Neural cell (in vitro differentiated cells): ENCODE results near the gene TRPM5. TPM values are rescaled to one million over a fixed set of nuclear protein-coding genes. Genes with fewer than 3 reads are reported as not detected.

ENCODE experiments used
- H2AFZ ChIP-seq: fragments of 200-600, 300-800 bp; sonication (generic), shearing (Covaris generic); 2 replicates; pipeline ENCODE4 v1.6.0; 2014; ENCODE audit warnings: low read depth, mild to moderate bottlenecking, antibody characterized with exemption, low read length, moderate library complexity
- H3F3A ChIP-seq: fragments of 200-600 bp; shearing (Covaris generic); 2 replicates; pipeline ENCODE4 v1.6.1; 2016; ENCODE audit warnings: mild to moderate bottlenecking, moderate library complexity, mixed read lengths, antibody characterized with exemption, low read length; ENCODE audit not compliant: insufficient read depth, poor library complexity, severe bottlenecking
- H3K27ac ChIP-seq: fragments of 200-600, 300-800 bp; sonication (generic), shearing (Covaris generic); 2 replicates; pipeline ENCODE4 v1.5.1; 2014; ENCODE audit warnings: mild to moderate bottlenecking, low read length, moderate library complexity
- H3K27me3 ChIP-seq: fragments of 300-800, 200-600 bp; sonication (generic), shearing (Covaris generic); 2 replicates; pipeline ENCODE4 v1.6.0; 2014; ENCODE audit warnings: mild to moderate bottlenecking, low read depth, low read length, moderate library complexity; ENCODE audit not compliant: insufficient read depth
- H3K36me3 ChIP-seq: fragments of 300-800, 200-600 bp; sonication (generic), shearing (Covaris generic); 2 replicates; pipeline ENCODE4 v1.5.1; 2014; ENCODE audit warnings: mild to moderate bottlenecking, antibody characterized with exemption, low read length, moderate library complexity; ENCODE audit not compliant: insufficient read depth
- H3K4me2 ChIP-seq: fragments of 300-800, 200-600 bp; sonication (generic), shearing (Covaris generic); 2 replicates; pipeline ENCODE4 v1.6.0; 2014; ENCODE audit warnings: mild to moderate bottlenecking, low read length
- H3K4me3 ChIP-seq: fragments of 300-800, 200-600 bp; sonication (generic), shearing (Covaris generic); 2 replicates; pipeline ENCODE4 v1.5.1; 2014; ENCODE audit warnings: mild to moderate bottlenecking, low read length, moderate library complexity
- H3K79me2 ChIP-seq: fragments of 200-600 bp; shearing (Covaris generic); replicated peaks from 2 replicates; pipeline ENCODE4 v1.6.0; 2014; ENCODE audit warnings: mild to moderate bottlenecking, low read length, moderate library complexity; ENCODE audit not compliant: insufficient read depth
- H3K9ac ChIP-seq: fragments of 300-800, 200-600 bp; sonication (generic), shearing (Covaris generic); 2 replicates; pipeline ENCODE4 v1.6.1; 2016; ENCODE audit warnings: mild to moderate bottlenecking, low read length, mixed read lengths
- H3K9me2 ChIP-seq: fragments of 200-600 bp; shearing (Covaris generic); 2 replicates; pipeline ENCODE4 v1.6.1; 2016; ENCODE audit warnings: mild to moderate bottlenecking, low read length, mixed read lengths; ENCODE audit not compliant: insufficient read depth
- H3K9me3 ChIP-seq: fragments of 200-600, 300-800 bp; sonication (generic), shearing (Covaris generic); 2 replicates; pipeline ENCODE4 v1.6.1; 2016; ENCODE audit warnings: mild to moderate bottlenecking, mixed run types, low read length, moderate library complexity, mixed read lengths
- H4K20me1 ChIP-seq: fragments of 200-600 bp; shearing (Covaris generic); 2 replicates; pipeline ENCODE4 v1.6.1; 2016; ENCODE audit warnings: mild to moderate bottlenecking, mixed run types; ENCODE audit not compliant: insufficient read depth
- CTCF ChIP-seq: fragments of 450-650 bp; IDR thresholded peaks from 2 replicates; pipeline ENCODE4 v1.5.1; 2014; ENCODE audit warnings: antibody characterized with exemption, mild to moderate bottlenecking, moderate library complexity; ENCODE audit not compliant: poor library complexity, severe bottlenecking
- EP300 ChIP-seq: fragments of 450-650 bp; conservative IDR thresholded peaks from 2 replicates; pipeline ENCODE4 v1.6.1; 2014; ENCODE audit warnings: antibody characterized with exemption, mild to moderate bottlenecking, moderate library complexity; ENCODE audit not compliant: poor library complexity, severe bottlenecking
- EZH2 ChIP-seq: fragments of 200-600, 300-800 bp; shearing (Covaris generic), sonication (generic); IDR thresholded peaks from 2 replicates; pipeline ENCODE4 v1.6.1; 2014; ENCODE audit warnings: antibody characterized with exemption, low read length, borderline replicate concordance, mild to moderate bottlenecking; ENCODE audit not compliant: insufficient read depth, poor library complexity, severe bottlenecking
- MXI1 ChIP-seq: fragments of 450-650 bp; conservative IDR thresholded peaks from 2 replicates; pipeline ENCODE4 v1.6.1; 2014; ENCODE audit warnings: antibody characterized with exemption, mild to moderate bottlenecking; ENCODE audit not compliant: poor library complexity, severe bottlenecking
- POLR2AphosphoS5 ChIP-seq: IDR thresholded peaks from 2 replicates; pipeline ENCODE4 v1.6.1; 2012
- RAD21 ChIP-seq: fragments of 450-650 bp; conservative IDR thresholded peaks from 2 replicates; pipeline ENCODE4 v1.6.1; 2014; ENCODE audit warnings: antibody characterized with exemption, mild to moderate bottlenecking, moderate library complexity
- REST ChIP-seq: IDR thresholded peaks from 2 replicates; pipeline ENCODE4 v1.6.1; 2012; ENCODE audit warnings: borderline replicate concordance
- SMC3 ChIP-seq: fragments of 450-650 bp; conservative IDR thresholded peaks from 2 replicates; pipeline ENCODE4 v1.6.1; 2014; ENCODE audit warnings: antibody characterized with exemption, mild to moderate bottlenecking, moderate library complexity; ENCODE audit not compliant: poor library complexity
- TAF1 ChIP-seq: IDR thresholded peaks from 2 replicates; pipeline ENCODE4 v1.6.1; 2012; ENCODE audit warnings: low read depth
- polyA plus RNA-seq: library from polyadenylated mRNA; depleted of rRNA; stranded (reverse); fragments of >200 nt; gene quantifications from 2 replicates; pipeline ENCODE4 v1.2.3, GENCODE V29; 2014

Gene TRPM5
- polyA plus RNA-seq, 1 donor from 2014 or later: not detected

GRCh38 chr11:2410616-2411015 is 33.7 kb downstream of the TRPM5 start:
- Histone ChIP-seq H3K4me2 (no peak overlapping the region), H3K9me2 (no peaks in the 10 kb centered on the region), H2AFZ (no peak overlapping the region), H3K27ac (no peak overlapping the region), H4K20me1 (no peaks in the 10 kb centered on the region), H3K27me3 (no peaks in the 10 kb centered on the region), H3K79me2 (no peaks in the 10 kb centered on the region), H3K9ac (no peak overlapping the region), H3K9me3 (no peaks in the 10 kb centered on the region), H3F3A (no peaks in the 10 kb centered on the region), H3K4me3 (no peak overlapping the region), H3K36me3 (no peaks in the 10 kb centered on the region)
- TF ChIP-seq POLR2AphosphoS5: no peak
- no peak for TF ChIP-seq MXI1
- TF ChIP-seq EZH2: no peak
- no peak for TF ChIP-seq REST
- TF ChIP-seq RAD21: no peak
- no peak for TF ChIP-seq SMC3
- no peak for TF ChIP-seq TAF1
- TF ChIP-seq EP300: no peak
- no peak for TF ChIP-seq CTCF

GRCh38 chr11:2409611-2410468 is 34.5 kb downstream of the TRPM5 start:
- H3F3A ChIP-seq: no peaks in the 10 kb centered on the region
- no peak overlapping the region for H3K4me3 ChIP-seq
- no peak overlapping the region for H3K9ac ChIP-seq
- H4K20me1 ChIP-seq: no peaks in the 10 kb centered on the region
- H3K9me3 ChIP-seq: no peaks in the 10 kb centered on the region
- no peak overlapping the region for H2AFZ ChIP-seq
- no peaks in the 10 kb centered on the region for H3K9me2 ChIP-seq
- no peak overlapping the region for H3K27ac ChIP-seq
- TF ChIP-seq EZH2 (no peak), RAD21 (no peak), SMC3 (no peak), POLR2AphosphoS5 (no peak), REST (no peak), CTCF (no peak), MXI1 (no peak), TAF1 (no peak), EP300 (no peak)
- no peak overlapping the region for H3K4me2 ChIP-seq
- no peaks in the 10 kb centered on the region for H3K79me2 ChIP-seq
- no peaks in the 10 kb centered on the region for H3K36me3 ChIP-seq
- no peaks in the 10 kb centered on the region for H3K27me3 ChIP-seq
